HUES48 (cell line): ENCODE data around the gene THRB.

Experiments
- H3K27ac ChIP-seq: one replicate; pipeline ENCODE4 v1.7.0; 2013; ENCODE audit warnings: low read depth, low read length, inconsistent platforms
- H3K27me3 ChIP-seq: 2 replicates; pipeline ENCODE4 v1.6.1; 2013; ENCODE audit warnings: mild to moderate bottlenecking, low read length; ENCODE audit not compliant: control insufficient read depth, insufficient read depth
- H3K36me3 ChIP-seq: 2 replicates; pipeline ENCODE4 v1.6.1; 2013; ENCODE audit warnings: low read length; ENCODE audit not compliant: control insufficient read depth, insufficient read depth
- H3K4me1 ChIP-seq: 2 replicates; pipeline ENCODE4 v1.6.1; 2013; ENCODE audit warnings: mild to moderate bottlenecking, low read length; ENCODE audit not compliant: control insufficient read depth, insufficient read depth
- H3K4me3 ChIP-seq: 2 replicates; pipeline ENCODE4 v1.5.1; 2013; ENCODE audit warnings: mild to moderate bottlenecking, low read depth, low read length
- H3K9ac ChIP-seq: 2 replicates; pipeline ENCODE4 v1.6.1; 2013; ENCODE audit warnings: mild to moderate bottlenecking, low read depth, low read length, moderate library complexity
- H3K9me3 ChIP-seq: 2 replicates; pipeline ENCODE4 v1.6.1; 2013; ENCODE audit warnings: low read length; ENCODE audit not compliant: control insufficient read depth, insufficient read depth

The THRB gene

DNA sequence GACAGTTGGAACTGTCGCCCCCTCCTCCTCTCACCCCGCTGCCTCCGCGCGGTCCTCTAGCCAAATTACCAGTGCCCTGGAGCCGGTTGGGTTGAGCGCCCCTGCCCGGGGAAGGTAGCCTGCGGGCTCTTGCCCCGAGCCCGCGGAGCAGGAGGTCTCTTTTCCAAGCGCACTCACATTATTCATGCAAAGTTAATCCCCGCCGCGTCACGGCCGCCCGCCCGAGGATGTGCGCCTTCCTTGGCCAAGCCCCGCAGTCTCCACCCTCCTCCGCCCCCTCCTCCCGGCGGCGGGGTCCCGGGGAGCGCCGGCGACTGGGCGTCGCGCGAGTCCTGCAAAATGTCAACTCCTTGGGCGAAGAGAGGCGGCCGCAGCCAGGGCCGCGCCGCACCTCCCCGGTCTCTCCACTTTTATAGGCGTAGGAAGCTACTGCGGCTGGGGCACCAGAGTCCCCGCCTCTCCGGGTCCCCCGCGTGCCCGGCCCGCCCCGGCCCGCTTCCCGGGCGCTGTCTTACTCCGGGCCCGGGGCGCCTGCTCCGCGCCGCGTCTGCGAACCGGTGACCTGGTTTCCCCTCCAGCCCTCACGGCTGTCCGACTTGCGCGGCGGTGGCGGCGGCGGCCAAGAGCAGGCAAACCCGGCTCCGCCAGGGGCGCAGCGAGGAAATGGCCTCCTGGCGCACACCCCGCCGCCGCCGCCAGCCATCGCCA lies at the start of gene THRB:
Gene THRB, minus strand, starts transcription at position 233 of the 708 bp plus-strand sequence.
- Histone ChIP-seq H3K4me1 (peaks cover 59% of the 10 kb centered on the region), H3K4me3 (peak within 1 kb of the TSS; percentile 88), H3K9ac (peak within 1 kb of the TSS; percentile 58), H3K9me3 (no peaks in the 10 kb centered on the region), H3K36me3 (no peaks in the 10 kb centered on the region), H3K27ac (peak within 1 kb of the TSS; percentile 57), H3K27me3 (peaks cover 39% of the 10 kb centered on the region)

DNA sequence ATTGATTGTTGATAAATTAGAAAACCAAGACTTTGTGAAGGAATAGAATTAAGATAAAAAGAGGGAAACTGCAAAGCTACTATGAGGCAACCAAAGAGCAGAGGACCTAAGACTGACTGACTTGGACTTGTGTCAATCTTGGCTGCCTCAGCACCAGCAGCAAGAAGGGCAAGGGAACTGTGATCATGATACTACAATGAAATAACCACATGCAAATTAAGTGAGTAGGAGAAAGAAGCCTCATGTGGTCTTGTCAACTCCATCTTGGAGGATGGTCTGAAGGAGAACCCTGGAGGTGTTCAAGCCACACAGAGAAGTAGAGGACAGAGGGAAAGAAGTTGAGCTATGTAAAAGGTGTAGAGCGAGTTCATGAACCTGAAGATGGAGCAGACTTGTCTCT lies 47.3 kb upstream of the THRB start:
- Histone ChIP-seq H3K27ac (no peak overlapping the region), H3K36me3 (no peaks in the 10 kb centered on the region), H3K27me3 (no peaks in the 10 kb centered on the region), H3K4me3 (no peak overlapping the region), H3K4me1 (no peaks in the 10 kb centered on the region), H3K9ac (no peak overlapping the region), H3K9me3 (no peaks in the 10 kb centered on the region)

DNA sequence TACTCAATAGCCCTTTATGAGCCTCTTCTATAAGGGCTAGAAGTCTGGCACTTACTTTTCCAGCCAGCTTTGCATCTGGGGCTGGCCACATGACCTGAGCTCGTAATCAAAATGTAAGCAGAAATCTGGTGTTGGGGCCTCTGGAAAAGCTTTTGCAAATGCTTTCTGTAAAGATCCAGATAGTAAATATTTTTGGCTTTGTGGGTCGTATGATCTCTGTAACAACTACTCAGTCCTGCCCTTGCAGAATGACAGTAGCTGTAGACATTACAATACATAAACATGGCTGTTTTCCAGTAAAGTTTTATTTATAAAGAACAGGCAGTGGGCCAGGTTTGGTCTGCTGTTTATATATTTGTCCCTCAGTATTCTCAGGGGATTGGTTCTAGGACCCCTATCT lies 46.2 kb upstream of the THRB start:
- H3K9me3 ChIP-seq: no peaks in the 10 kb centered on the region
- no peaks in the 10 kb centered on the region for H3K36me3 ChIP-seq
- no peaks in the 10 kb centered on the region for H3K27me3 ChIP-seq
- no peak overlapping the region for H3K4me3 ChIP-seq
- no peak overlapping the region for H3K27ac ChIP-seq
- no peaks in the 10 kb centered on the region for H3K4me1 ChIP-seq
- H3K9ac ChIP-seq: no peak overlapping the region

DNA sequence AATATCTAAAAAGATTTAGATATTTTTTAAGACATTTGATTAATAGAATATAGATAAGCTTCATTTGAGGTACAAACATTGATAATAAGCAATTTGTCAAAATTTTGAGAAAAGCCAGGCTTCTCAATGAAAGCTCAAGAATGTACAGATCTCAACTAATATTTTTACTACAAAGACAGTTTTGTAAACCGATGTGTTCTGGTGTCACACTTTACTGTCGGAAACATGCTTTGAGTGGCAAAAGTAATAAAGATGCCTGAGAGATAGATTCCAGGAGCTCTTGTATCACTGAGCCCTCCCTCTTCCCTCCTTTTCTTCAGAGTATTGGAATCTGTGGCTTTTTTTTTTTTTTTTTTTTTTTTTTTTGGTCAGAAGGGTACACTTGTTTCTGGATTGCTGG lies 45.0 kb upstream of the THRB start:
- H3K27ac ChIP-seq: no peak overlapping the region
- H3K4me1 ChIP-seq: no peaks in the 10 kb centered on the region
- no peaks in the 10 kb centered on the region for H3K36me3 ChIP-seq
- H3K4me3 ChIP-seq: no peak overlapping the region
- no peaks in the 10 kb centered on the region for H3K9me3 ChIP-seq
- no peak overlapping the region for H3K9ac ChIP-seq
- no peaks in the 10 kb centered on the region for H3K27me3 ChIP-seq

DNA sequence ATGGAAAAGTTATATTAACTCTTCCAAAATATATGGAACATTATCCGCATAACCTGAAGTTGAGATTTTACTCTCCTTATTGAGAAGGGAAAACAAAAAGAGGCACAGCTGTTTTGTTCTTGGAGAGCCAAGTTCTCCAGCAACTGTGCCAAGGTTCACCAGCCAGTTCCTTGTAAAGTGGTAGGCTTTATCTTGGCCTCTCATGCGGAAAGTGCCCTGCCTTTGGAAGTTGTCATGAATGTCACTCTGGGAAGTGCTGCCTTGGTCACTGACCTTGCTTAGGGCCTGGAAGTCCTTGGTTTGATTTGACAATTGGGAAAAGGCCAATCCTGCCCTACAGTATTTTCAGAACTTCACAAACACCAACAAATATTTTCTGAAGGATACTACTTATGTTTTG lies 44.2 kb upstream of the THRB start:
- H3K4me1 ChIP-seq: no peaks in the 10 kb centered on the region

DNA sequence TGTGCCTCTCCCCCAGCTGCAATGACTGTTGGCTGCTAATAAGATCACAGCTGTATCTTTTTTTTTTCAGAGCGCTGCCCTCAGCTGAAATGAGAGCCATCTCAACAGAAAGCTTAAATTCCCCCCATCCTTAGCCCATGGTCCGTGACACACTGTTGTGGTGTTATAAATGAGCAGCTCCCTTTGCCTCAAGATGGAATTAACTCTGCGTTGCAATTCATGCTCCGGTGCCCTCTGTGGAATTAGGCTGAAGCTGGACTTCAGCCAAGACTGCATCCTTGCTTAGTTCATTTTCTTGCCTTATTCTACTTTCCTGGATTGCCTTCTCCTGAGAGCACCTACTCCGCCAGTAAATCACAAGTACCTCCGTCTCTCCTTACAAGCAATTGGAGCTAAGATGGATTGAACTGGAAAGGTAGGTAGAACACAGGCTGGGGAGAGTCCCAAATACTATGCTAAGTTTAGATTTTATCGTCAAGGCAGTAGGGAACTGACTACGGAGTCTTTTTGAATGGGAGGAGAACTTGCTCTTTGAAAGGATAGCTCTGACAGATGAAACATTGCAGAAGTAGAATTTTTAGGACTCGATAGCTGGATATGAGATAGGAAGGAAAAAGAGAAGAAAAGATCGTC lies 39.0 kb upstream of the THRB start:
- H3K4me3 ChIP-seq: no peak overlapping the region
- no peaks in the 10 kb centered on the region for H3K9me3 ChIP-seq
- no peaks in the 10 kb centered on the region for H3K36me3 ChIP-seq
- no peaks in the 10 kb centered on the region for H3K27me3 ChIP-seq
- H3K9ac ChIP-seq: no peak overlapping the region
- no peaks in the 10 kb centered on the region for H3K4me1 ChIP-seq
- no peak overlapping the region for H3K27ac ChIP-seq

More for the DNA sequence above, 44.2 kb upstream of the THRB start:
- no peak overlapping the region for H3K4me3 ChIP-seq
- no peaks in the 10 kb centered on the region for H3K27me3 ChIP-seq
- H3K9ac ChIP-seq: no peak overlapping the region
- no peak overlapping the region for H3K27ac ChIP-seq
- no peaks in the 10 kb centered on the region for H3K9me3 ChIP-seq
- H3K36me3 ChIP-seq: no peaks in the 10 kb centered on the region

DNA sequence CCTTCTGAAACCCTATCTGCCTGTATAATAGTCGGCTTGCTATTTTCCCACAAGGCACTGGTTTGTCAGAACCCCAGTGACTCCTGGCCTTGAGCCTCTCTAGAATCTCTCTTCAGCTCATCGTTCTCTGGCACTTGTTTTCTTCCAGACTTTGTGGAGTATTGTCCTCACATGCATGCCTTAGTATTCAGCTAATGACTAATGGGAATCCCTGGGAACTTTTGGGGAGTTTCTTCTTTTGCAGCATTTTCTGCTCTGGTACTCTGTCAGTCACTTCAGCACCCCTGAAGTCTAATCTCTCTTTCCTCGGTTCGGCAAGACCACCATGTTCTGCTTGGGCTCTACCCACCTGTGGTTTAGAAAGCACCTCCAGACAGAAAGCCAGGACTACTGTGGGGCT lies 35.8 kb upstream of the THRB start:
- H3K9ac ChIP-seq: no peak overlapping the region
- H3K4me1 ChIP-seq: no peaks in the 10 kb centered on the region
- no peak overlapping the region for H3K27ac ChIP-seq
- H3K9me3 ChIP-seq: no peaks in the 10 kb centered on the region
- no peak overlapping the region for H3K4me3 ChIP-seq
- H3K36me3 ChIP-seq: no peaks in the 10 kb centered on the region
- no peaks in the 10 kb centered on the region for H3K27me3 ChIP-seq

DNA sequence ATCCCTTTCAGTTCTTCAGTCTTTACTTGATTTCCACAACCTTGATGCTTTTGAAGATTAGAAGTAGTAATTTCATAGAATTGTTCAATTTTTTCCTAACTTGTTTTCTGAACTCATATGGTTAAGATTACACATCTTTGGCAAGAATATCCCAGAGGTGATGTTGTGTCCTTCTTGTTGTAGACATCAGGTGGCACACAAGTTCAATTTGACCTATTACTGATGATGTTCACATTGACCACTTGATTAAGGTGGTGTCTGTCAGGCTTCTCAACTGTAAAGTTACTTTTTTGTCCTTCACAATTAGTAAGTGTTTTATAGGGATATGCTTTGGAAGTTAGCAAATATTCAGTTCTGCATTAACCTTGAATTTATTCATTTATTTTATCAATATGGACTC lies 34.6 kb upstream of the THRB start:
- Histone ChIP-seq H3K9ac (no peak overlapping the region), H3K9me3 (no peaks in the 10 kb centered on the region), H3K27ac (no peak overlapping the region), H3K4me3 (no peak overlapping the region), H3K4me1 (no peaks in the 10 kb centered on the region), H3K36me3 (no peaks in the 10 kb centered on the region), H3K27me3 (peaks cover 4% of the 10 kb centered on the region; the same call in 1 of the 2 replicates)

DNA sequence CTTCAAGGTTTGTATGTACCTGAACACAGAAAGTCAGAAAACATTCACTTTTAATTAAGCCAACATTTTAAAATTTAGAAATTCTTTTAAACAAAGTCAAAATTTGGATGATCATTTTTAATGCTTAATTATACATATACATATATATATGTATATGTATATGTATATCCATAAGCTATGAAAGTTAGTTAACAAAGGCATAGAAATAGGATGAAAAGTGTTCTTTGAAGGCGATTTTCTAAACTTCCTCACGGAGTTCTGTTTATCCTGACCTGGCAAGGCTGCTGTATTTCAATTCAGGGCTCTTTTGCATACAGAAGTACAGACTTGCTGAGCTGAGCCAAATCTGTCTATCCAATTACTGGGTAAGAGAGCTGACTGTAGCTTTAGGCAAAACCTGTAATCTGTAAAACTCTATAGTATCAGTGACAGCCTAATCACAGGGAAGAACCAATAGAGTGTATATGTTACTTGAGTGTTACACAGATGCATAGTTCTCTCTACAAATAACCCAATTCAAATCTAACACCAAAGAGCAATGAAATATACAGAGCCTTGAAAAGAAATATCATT lies 32.1 kb upstream of the THRB start:
- no peaks in the 10 kb centered on the region for H3K9me3 ChIP-seq
- H3K4me1 ChIP-seq: no peaks in the 10 kb centered on the region
- H3K4me3 ChIP-seq: no peak overlapping the region
- no peak overlapping the region for H3K27ac ChIP-seq
- H3K9ac ChIP-seq: no peak overlapping the region
- no peaks in the 10 kb centered on the region for H3K36me3 ChIP-seq
- peaks cover 29% of the 10 kb centered on the region for H3K27me3 ChIP-seq

DNA sequence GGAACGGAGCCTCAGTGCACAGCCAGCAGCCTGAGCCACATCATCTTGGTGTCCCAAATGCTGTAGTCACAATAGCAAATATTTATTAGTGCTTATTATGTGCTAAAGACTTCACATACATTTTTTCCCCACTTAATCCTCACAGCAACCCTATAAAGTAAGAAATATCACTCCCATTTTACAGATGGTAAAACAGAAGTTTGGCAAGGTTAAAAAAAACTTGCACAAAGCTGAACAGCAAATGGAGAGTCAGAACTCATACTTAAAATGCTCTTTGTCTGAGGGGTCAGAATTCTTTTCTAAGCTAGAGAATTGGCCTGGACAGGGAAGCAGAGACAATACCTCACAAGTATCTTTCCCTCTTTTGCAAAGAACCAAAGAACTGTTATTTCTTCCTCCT lies 30.9 kb upstream of the THRB start:
- peaks cover 4% of the 10 kb centered on the region for H3K4me1 ChIP-seq
- no peaks in the 10 kb centered on the region for H3K9me3 ChIP-seq
- H3K4me3 ChIP-seq: no peak overlapping the region
- H3K27ac ChIP-seq: no peak overlapping the region
- H3K9ac ChIP-seq: no peak overlapping the region
- H3K27me3 ChIP-seq: peaks cover 41% of the 10 kb centered on the region
- no peaks in the 10 kb centered on the region for H3K36me3 ChIP-seq

DNA sequence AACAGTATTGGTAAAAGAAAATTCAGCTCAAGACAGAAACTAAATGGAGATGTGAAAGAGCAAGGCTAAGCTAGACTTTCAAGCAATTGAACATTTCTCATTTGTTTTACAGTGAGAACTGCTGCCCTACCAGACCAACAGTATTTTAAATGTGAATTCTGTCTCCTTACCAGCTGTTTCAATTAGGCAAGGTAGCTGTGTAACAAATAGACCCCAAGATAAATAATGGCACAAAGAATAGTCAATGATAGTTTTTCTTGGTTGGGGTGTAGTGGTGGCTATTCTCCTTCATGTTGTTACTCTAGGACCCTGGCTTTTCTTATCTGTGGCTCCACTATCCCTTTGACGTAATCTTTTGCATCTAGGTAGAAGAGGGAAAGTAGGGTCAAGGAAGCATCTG lies 30.4 kb upstream of the THRB start:
- H3K27me3 ChIP-seq: peaks cover 46% of the 10 kb centered on the region
- no peak overlapping the region for H3K9ac ChIP-seq
- H3K4me3 ChIP-seq: no peak overlapping the region
- peaks cover 4% of the 10 kb centered on the region for H3K4me1 ChIP-seq
- H3K9me3 ChIP-seq: no peaks in the 10 kb centered on the region
- no peak overlapping the region for H3K27ac ChIP-seq
- no peaks in the 10 kb centered on the region for H3K36me3 ChIP-seq
